Thoracic aorta (tissue), 2 donors: ENCODE data around the gene PRPF8. TPM values are rescaled to one million over a fixed set of nuclear protein-coding genes. Genes with fewer than 3 reads are reported as not detected.
A peak's percentile ranks its signal among the peaks of the same experiment; 100 is the strongest.

Experiments
- ATAC-seq: fragments of 150-250 bp; one replicate; pipeline ENCODE4 v1.8.0; 2017; ENCODE audit warnings: low read depth; ENCODE audit not compliant: insufficient number of reproducible peaks, low FRiP score
- DNase-seq: peaks from one replicate; pipeline ENCODE4 v3.0.0-alpha.2; 2020; ENCODE audit warnings: low spot score
- H3K27ac ChIP-seq, 2 donors: fragments of 200-600 bp; sonication (generic); 1 replicate in 1 of 2; 2 replicates in 1 of 2; pipeline ENCODE4 v1.5.1; 2016; ENCODE audit warnings: mild to moderate bottlenecking in 2 of 2, moderate library complexity in 2 of 2
- H3K27me3 ChIP-seq: fragments of 200-600 bp; sonication (generic); replicated peaks from 2 replicates; pipeline ENCODE4 v1.6.0; 2016; ENCODE audit warnings: mild to moderate bottlenecking; ENCODE audit not compliant: insufficient read depth
- H3K36me3 ChIP-seq: fragments of 200-600 bp; sonication (generic); one replicate; pipeline ENCODE4 v1.5.1; 2016
- H3K4me1 ChIP-seq, 2 donors: fragments of 200-600 bp; sonication (generic); 1 replicate in 1 of 2; 2 replicates in 1 of 2; pipeline versions ENCODE4 v1.5.1 to v1.6.0; 2016; ENCODE audit warnings: low read depth in 2 of 2, mild to moderate bottlenecking in 1 of 2; ENCODE audit not compliant: control insufficient read depth in 1 of 2
- H3K4me3 ChIP-seq: fragments of 200-600 bp; sonication (generic); 2 replicates; pipeline ENCODE4 v1.5.1; 2016; ENCODE audit warnings: mild to moderate bottlenecking
- H3K9me3 ChIP-seq: fragments of 200-600 bp; sonication (generic); 2 replicates; pipeline ENCODE4 v1.5.1; 2016
- CTCF ChIP-seq: fragments of 200-600 bp; sonication (generic); IDR thresholded peaks from one replicate; pipeline ENCODE4 v1.5.1; 2019; ENCODE audit warnings: antibody characterized with exemption
- total RNA-seq, 2 donors: library from RNA; depleted of rRNA; stranded (reverse); fragments of >200 nt; gene quantifications; one replicate each; pipeline versions ENCODE4 v1.1.0 to v1.2.3, GENCODE V29; 2016

The PRPF8 gene
- total RNA-seq, 2 donors from 2014 or later = 184 to 186 TPM

DNA sequence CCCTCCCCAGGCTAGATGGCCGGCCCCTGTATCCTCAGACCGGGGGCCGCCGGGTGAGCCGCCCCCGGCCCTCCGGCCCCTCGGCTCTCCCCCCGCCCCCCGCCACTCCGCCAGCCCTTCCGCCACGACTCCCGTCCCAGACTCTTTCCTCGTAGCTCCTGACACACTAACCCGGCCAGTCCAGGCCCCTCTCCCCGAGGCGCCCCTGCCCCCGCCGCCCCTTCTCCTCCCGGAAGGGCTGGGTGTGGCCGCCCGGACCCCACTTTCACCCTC, 31.1 kb upstream of the PRPF8 start:
- no peak for ATAC-seq
- TF ChIP-seq CTCF = no peak
- Histone ChIP-seq H3K36me3 (peaks cover 17% of the 10 kb centered on the region), H3K9me3 (no peaks in the 10 kb centered on the region), H3K27me3 (no peaks in the 10 kb centered on the region), H3K27ac (peak overlapping the region; percentile 99 to 100), H3K4me3 (peak overlapping the region; percentile 99), H3K4me1 (peaks cover 29 to 45% of the 10 kb centered on the region in 2 donors)
- DNase-seq = no peak

DNA sequence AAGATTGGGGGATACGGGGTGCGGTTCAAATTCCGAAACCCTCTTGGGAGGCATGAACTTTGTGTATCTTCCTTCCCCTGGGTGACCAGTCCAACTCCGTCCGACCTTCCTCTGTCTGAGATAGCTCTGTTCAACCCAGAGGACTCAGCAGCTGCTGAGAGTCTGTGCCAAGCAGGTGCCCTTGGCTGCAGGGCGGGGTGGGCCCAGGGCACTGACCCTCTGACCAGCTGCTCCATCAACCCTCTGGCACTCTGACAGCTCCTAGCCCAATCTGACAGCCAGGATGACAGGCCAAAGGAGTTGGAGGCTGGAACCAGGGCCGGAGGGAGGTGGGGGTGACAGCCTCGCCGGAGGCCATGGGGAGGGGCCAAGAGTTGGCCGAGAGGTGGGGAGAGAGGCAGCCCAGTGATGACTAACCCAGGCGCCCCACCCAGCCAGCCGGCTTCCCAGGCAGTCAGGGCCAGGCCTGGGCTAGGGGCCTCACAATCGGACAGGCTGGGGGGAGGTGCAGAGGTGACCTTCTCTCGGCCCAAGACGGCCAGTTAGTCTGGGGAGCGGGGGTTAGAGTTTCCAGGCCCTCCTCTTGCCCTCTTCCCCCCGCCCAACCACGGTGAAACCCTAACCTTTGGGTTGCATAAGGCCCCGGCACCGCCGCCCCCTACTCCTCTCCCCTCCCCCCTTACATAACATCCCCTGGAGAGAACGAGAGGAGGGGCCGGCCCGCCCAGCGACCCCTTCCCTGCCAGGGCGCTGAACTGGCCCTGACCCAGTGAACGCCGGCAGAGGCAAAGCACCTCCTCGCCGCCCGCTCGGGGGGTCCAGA, 30.5 kb upstream of the PRPF8 start:
- DNase-seq = peak; percentile 82
- no peaks in the 10 kb centered on the region for H3K27me3 ChIP-seq
- peaks cover 32 to 45% of the 10 kb centered on the region in 2 donors for H3K4me1 ChIP-seq
- peak overlapping the region; percentile 99 for H3K4me3 ChIP-seq
- peak; percentile 34 for ATAC-seq
- H3K9me3 ChIP-seq = no peaks in the 10 kb centered on the region
- peak overlapping the region; percentile 99 to 100 for H3K27ac ChIP-seq
- no peak for TF ChIP-seq CTCF
- H3K36me3 ChIP-seq = peaks cover 17% of the 10 kb centered on the region

DNA sequence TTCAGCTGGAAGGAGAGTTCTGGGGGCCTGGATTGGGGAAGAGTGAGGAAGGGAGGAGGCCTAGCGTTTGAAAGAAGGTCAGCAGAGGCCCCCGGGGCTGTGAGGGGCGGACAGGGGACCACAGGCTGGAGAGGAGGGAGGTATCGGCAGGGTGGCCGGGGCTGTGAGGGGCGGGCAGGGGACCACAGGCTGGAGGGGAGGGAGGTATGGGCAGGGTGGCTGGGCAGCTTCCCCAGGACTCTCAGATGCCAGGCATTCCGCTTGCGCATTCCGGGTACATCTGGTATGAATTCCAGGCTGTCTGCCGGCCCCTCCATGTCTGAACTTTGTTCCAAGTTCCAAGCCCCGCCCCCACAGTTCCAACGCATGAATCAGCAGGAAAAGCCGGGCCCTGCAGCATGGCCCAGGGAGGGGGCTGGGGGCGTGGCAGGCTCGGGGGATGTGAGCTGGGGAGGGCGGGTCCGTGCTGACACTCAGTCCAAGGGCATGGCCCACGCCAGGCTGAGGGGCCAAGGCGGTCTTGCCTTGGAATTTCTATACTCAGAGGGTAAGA, 29.8 kb upstream of the PRPF8 start:
- Histone ChIP-seq H3K4me3 (peak overlapping the region; percentile 99), H3K27me3 (no peaks in the 10 kb centered on the region), H3K4me1 (peaks cover 34 to 45% of the 10 kb centered on the region in 2 donors), H3K9me3 (no peaks in the 10 kb centered on the region), H3K27ac (peak overlapping the region; percentile 99 to 100), H3K36me3 (peaks cover 17% of the 10 kb centered on the region)
- peak; percentile 99 for DNase-seq
- no peak for TF ChIP-seq CTCF
- ATAC-seq = peak; percentile 22

DNA sequence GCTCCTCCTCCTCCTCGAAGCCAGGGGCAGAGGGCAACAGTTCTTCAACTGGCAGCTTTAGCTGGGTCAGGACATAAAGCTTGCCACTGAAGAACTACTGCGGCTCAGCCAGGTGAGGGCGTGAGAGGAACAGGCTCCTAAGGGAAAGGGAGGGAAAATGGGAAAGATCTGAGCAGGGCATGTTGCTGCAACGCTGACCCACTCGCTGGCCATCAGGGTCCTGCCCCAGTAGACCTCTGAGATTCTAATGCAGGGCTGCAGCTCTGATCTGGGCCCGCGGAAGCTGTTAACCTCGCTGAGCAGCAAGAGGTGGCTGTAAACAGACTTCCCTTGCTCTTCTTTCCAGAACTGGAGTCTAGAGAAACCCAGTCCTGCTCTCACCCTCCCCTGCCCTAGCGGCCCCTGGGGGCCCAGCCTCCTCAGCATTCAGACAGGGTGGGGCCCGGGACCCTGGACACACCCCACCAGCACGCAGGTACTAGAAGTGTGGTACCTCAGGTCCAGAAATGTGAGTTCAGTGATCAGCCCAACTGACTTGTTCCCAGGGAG, 29.3 kb upstream of the PRPF8 start:
- DNase-seq = no peak
- Histone ChIP-seq H3K9me3 (no peaks in the 10 kb centered on the region), H3K4me1 (peaks cover 36 to 45% of the 10 kb centered on the region in 2 donors), H3K36me3 (peaks cover 17% of the 10 kb centered on the region), H3K4me3 (peak overlapping the region; percentile 99), H3K27ac (peak overlapping the region; percentile 60 to 100), H3K27me3 (no peaks in the 10 kb centered on the region)
- no peak for TF ChIP-seq CTCF
- no peak for ATAC-seq

DNA sequence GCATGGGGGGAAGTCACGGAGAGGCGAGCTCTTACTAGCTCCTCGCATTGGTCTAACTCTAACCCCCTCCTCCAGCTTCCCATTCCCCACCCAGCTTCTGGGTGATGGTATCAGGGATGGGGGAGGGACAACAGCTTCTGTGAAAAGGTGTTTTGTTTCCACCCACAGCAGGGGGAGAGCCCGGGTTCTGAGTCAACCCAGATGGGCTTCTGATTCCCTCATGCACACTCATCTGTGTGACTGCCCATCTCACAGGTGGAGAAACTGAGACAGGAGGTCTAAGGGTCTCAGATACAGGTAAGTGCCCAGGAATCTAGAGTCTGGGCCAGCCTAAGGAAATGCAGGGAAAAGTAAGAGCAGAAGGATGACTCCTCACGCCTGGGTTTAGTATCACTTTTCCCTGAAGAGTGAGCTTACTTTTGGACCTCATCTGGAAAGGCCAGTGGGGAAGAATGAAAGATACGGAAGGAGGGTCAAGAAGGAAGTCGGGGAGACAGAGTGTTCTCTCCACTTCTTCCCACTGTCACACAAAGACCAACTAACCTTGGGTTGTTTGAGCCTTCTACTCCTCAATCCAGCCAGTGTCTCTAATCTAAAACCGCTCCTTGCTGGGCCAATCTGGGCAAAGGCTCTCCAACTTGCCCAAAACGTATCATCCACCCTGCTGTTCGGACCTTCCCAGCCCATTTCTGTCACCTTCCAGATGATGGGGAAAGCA, 28.7 kb upstream of the PRPF8 start:
- H3K36me3 ChIP-seq = peaks cover 17% of the 10 kb centered on the region
- no peaks in the 10 kb centered on the region for H3K9me3 ChIP-seq
- TF ChIP-seq CTCF = no peak
- H3K4me3 ChIP-seq = peak overlapping the region; percentile 99
- no peak for ATAC-seq
- H3K27ac ChIP-seq = peak overlapping the region; percentile 60 to 100
- H3K27me3 ChIP-seq = no peaks in the 10 kb centered on the region
- H3K4me1 ChIP-seq = peaks cover 34 to 43% of the 10 kb centered on the region in 2 donors
- DNase-seq = no peak
